ENCODE results near the gene PDE2A. TPM values are rescaled to one million over a fixed set of nuclear protein-coding genes. Genes with fewer than 3 reads are reported as not detected.

PDE2A gene
- total RNA-seq, 2 experiments from 2014 or later = 0.26 to 0.37 TPM

GRCh38 chr11:72680624-72681158, 6.5 kb upstream of the PDE2A start:
- Mint-ChIP-seq H3K27ac (no peak overlapping the region), H3K4me3 (no peak overlapping the region), H3K9me3 (ENCODE audit: insufficient read depth) (no peaks in the 10 kb centered on the region), H3K4me1 (ENCODE audit: low read depth) (peaks cover 17% of the 10 kb centered on the region), H3K27me3 (ENCODE audit: low read depth) (peaks cover 28% of the 10 kb centered on the region), H3K36me3 (ENCODE audit: low read depth) (no peaks in the 10 kb centered on the region)
- CTCF ChIA-PET = interaction anchor here (8.2 kb wide), 1 partner anchor 91 kb away, joined by 132 read pairs; no protein-coding TSS in a partner anchor
- no peak for ATAC-seq
- DNase-seq = no peak
- POLR2A ChIA-PET = no interaction called here

GRCh38 chr11:72679869-72680268, 5.6 kb upstream of the PDE2A start:
- POLR2A ChIA-PET = interaction anchor here (1.6 kb wide), 1 partner anchor 11 kb away, joined by 7 read pairs; no protein-coding TSS in a partner anchor
- H3K36me3 Mint-ChIP-seq (ENCODE audit: low read depth) = no peaks in the 10 kb centered on the region
- peaks cover 37% of the 10 kb centered on the region for H3K27me3 Mint-ChIP-seq (ENCODE audit: low read depth)

GRCh38 chr11:72678524-72678923, 4.3 kb upstream of the PDE2A start:
- no peak overlapping the region for H3K4me3 Mint-ChIP-seq
- no peak overlapping the region for H3K27ac Mint-ChIP-seq
- H3K4me1 Mint-ChIP-seq (ENCODE audit: low read depth) = peaks cover 6% of the 10 kb centered on the region
- ATAC-seq = no peak
- peaks cover 50% of the 10 kb centered on the region for H3K27me3 Mint-ChIP-seq (ENCODE audit: low read depth)
- ChIA-PET CTCF (interaction anchor here (1.0 to 1.4 kb wide), 2 partner anchors 10 to 47 kb away, joined by 3 read pairs; no protein-coding TSS in a partner anchor), POLR2A (interaction anchor here (0.7 to 1.6 kb wide), 2 partner anchors 8 to 10 kb away, joined by 3 to 7 read pairs; no protein-coding TSS in a partner anchor)
- no peak for DNase-seq
- no peaks in the 10 kb centered on the region for H3K36me3 Mint-ChIP-seq (ENCODE audit: low read depth)
- H3K9me3 Mint-ChIP-seq (ENCODE audit: insufficient read depth) = no peaks in the 10 kb centered on the region

More at GRCh38 chr11:72679869-72680268, 5.6 kb upstream of the PDE2A start:
- CTCF ChIA-PET = interaction anchor here (8.2 kb wide), 1 partner anchor 91 kb away, joined by 132 read pairs; no protein-coding TSS in a partner anchor
- Mint-ChIP-seq H3K27ac (no peak overlapping the region), H3K9me3 (ENCODE audit: insufficient read depth) (no peaks in the 10 kb centered on the region), H3K4me3 (no peak overlapping the region), H3K4me1 (ENCODE audit: low read depth) (peaks cover 10% of the 10 kb centered on the region)
- ATAC-seq (no peak), DNase-seq (no peak)

- ATAC-seq (peak; percentile 84), DNase-seq (peak; percentile 79)
- Mint-ChIP-seq H3K4me3 (no peak overlapping the region), H3K36me3 (ENCODE audit: low read depth) (no peaks in the 10 kb centered on the region), H3K9me3 (ENCODE audit: insufficient read depth) (no peaks in the 10 kb centered on the region), H3K27me3 (ENCODE audit: low read depth) (peaks cover 63% of the 10 kb centered on the region), H3K27ac (no peak overlapping the region), H3K4me1 (ENCODE audit: low read depth) (peaks cover 3% of the 10 kb centered on the region)
- POLR2A ChIA-PET = interaction anchor here (1.1 to 1.4 kb wide), 2 partner anchors 8 to 9 kb away, joined by 4 to 6 read pairs; no protein-coding TSS in a partner anchor
- CTCF ChIA-PET = interaction anchor here (0.9 to 3.5 kb wide), 3 partner anchors 8 to 68 kb away, joined by 3 to 18 read pairs (median 5); no protein-coding TSS in a partner anchor
These were observed 2.7 kb upstream of the PDE2A start for GRCh38 chr11:72676861-72677341.

GRCh38 chr11:72675221-72675620, 999 bp upstream of the PDE2A start:
- no peaks in the 10 kb centered on the region for H3K36me3 Mint-ChIP-seq (ENCODE audit: low read depth)
- H3K9me3 Mint-ChIP-seq (ENCODE audit: insufficient read depth) = no peaks in the 10 kb centered on the region
- CTCF ChIA-PET = interaction anchor here (2.1 to 3.5 kb wide), 2 partner anchors 10 to 67 kb away, joined by 5 to 18 read pairs; no protein-coding TSS in a partner anchor

GRCh38 chr11:72673284-72673942, 809 bp downstream of the PDE2A start:
- POLR2A ChIA-PET = interaction anchor here (1.4 kb wide), 1 partner anchor 8 kb away, joined by 3 read pairs; no protein-coding TSS in a partner anchor
- H3K4me3 Mint-ChIP-seq = no peak overlapping the region
- CTCF ChIA-PET = interaction anchor here (3.5 kb wide), 1 partner anchor 12 kb away, joined by 18 read pairs; no protein-coding TSS in a partner anchor
- ATAC-seq (no peak), DNase-seq (no peak)
- H3K27me3 Mint-ChIP-seq (ENCODE audit: low read depth) = peaks cover 71% of the 10 kb centered on the region
- H3K36me3 Mint-ChIP-seq (ENCODE audit: low read depth) = no peaks in the 10 kb centered on the region
- peaks cover 14% of the 10 kb centered on the region for H3K4me1 Mint-ChIP-seq (ENCODE audit: low read depth)
- H3K9me3 Mint-ChIP-seq (ENCODE audit: insufficient read depth) = no peaks in the 10 kb centered on the region
- H3K27ac Mint-ChIP-seq = no peak overlapping the region

More at GRCh38 chr11:72675221-72675620, 999 bp upstream of the PDE2A start:
- no peak overlapping the region for H3K27ac Mint-ChIP-seq
- peaks cover 76% of the 10 kb centered on the region for H3K27me3 Mint-ChIP-seq (ENCODE audit: low read depth)
- peaks cover 3% of the 10 kb centered on the region for H3K4me1 Mint-ChIP-seq (ENCODE audit: low read depth)
- POLR2A ChIA-PET = no interaction called here
- H3K4me3 Mint-ChIP-seq = no peak overlapping the region
- DNase-seq = no peak
- ATAC-seq = no peak

GRCh38 chr11:72672597-72673238, 1.5 kb downstream of the PDE2A start:
- H3K9me3 Mint-ChIP-seq (ENCODE audit: insufficient read depth) = peaks cover 1% of the 10 kb centered on the region
- peaks cover 64% of the 10 kb centered on the region for H3K27me3 Mint-ChIP-seq (ENCODE audit: low read depth)
- H3K36me3 Mint-ChIP-seq (ENCODE audit: low read depth) = no peaks in the 10 kb centered on the region
- H3K4me1 Mint-ChIP-seq (ENCODE audit: low read depth) = peaks cover 20% of the 10 kb centered on the region
- ChIA-PET CTCF (interaction anchor here (1.5 kb wide), 1 partner anchor 14 kb away, joined by 4 read pairs; no protein-coding TSS in a partner anchor), POLR2A (interaction anchor here (0.6 to 1.4 kb wide), 2 partner anchors 9 to 114 kb away, joined by 3 read pairs; no protein-coding TSS in a partner anchor)
- DNase-seq (no peak), ATAC-seq (no peak)
- H3K27ac Mint-ChIP-seq = no peak overlapping the region
- H3K4me3 Mint-ChIP-seq = no peak overlapping the region

- CTCF ChIA-PET = interaction anchor here (1.4 to 1.5 kb wide), 2 partner anchors 13 to 15 kb away, joined by 4 to 6 read pairs; no protein-coding TSS in a partner anchor
- no peak for ATAC-seq
- Mint-ChIP-seq H3K36me3 (ENCODE audit: low read depth) (no peaks in the 10 kb centered on the region), H3K27me3 (ENCODE audit: low read depth) (peaks cover 61% of the 10 kb centered on the region), H3K9me3 (ENCODE audit: insufficient read depth) (peaks cover 7% of the 10 kb centered on the region), H3K4me1 (ENCODE audit: low read depth) (peaks cover 17% of the 10 kb centered on the region), H3K27ac (no peak overlapping the region), H3K4me3 (no peak overlapping the region)
- no peak for DNase-seq
- POLR2A ChIA-PET = interaction anchor here (0.6 kb wide), 2 partner anchors 39 to 217 kb away, joined by 3 read pairs; no protein-coding TSS in a partner anchor
These were observed 2.8 kb downstream of the PDE2A start for GRCh38 chr11:72671152-72672099.

- peaks cover 17% of the 10 kb centered on the region for H3K4me1 Mint-ChIP-seq (ENCODE audit: low read depth)
- no peak overlapping the region for H3K27ac Mint-ChIP-seq
- peaks cover 55% of the 10 kb centered on the region for H3K27me3 Mint-ChIP-seq (ENCODE audit: low read depth)
- no peaks in the 10 kb centered on the region for H3K36me3 Mint-ChIP-seq (ENCODE audit: low read depth)
- POLR2A ChIA-PET = interaction anchor here (1.0 kb wide), 1 partner anchor 9 kb away, joined by 3 read pairs; no protein-coding TSS in a partner anchor
- DNase-seq (no peak), ATAC-seq (no peak)
- CTCF ChIA-PET = interaction anchor here (3.2 kb wide), 1 partner anchor 14 kb away, joined by 39 read pairs; no protein-coding TSS in a partner anchor
- H3K4me3 Mint-ChIP-seq = no peak overlapping the region
- peaks cover 7% of the 10 kb centered on the region for H3K9me3 Mint-ChIP-seq (ENCODE audit: insufficient read depth)
These were observed 4.2 kb downstream of the PDE2A start for GRCh38 chr11:72670041-72670440.

- H3K4me3 Mint-ChIP-seq = no peak overlapping the region
- DNase-seq (no peak), ATAC-seq (no peak)
- H3K27ac Mint-ChIP-seq = no peak overlapping the region
- H3K27me3 Mint-ChIP-seq (ENCODE audit: low read depth) = peaks cover 50% of the 10 kb centered on the region
- ChIA-PET CTCF (interaction anchor here (1.2 to 3.2 kb wide), 5 partner anchors 9 to 81 kb away, joined by 3 to 39 read pairs (median 5); no protein-coding TSS in a partner anchor), POLR2A (interaction anchor here (1.0 to 1.9 kb wide), 3 partner anchors 8 to 9 kb away, joined by 3 to 7 read pairs (median 6); no protein-coding TSS in a partner anchor)
- no peaks in the 10 kb centered on the region for H3K36me3 Mint-ChIP-seq (ENCODE audit: low read depth)
- H3K4me1 Mint-ChIP-seq (ENCODE audit: low read depth) = peaks cover 17% of the 10 kb centered on the region
- peaks cover 7% of the 10 kb centered on the region for H3K9me3 Mint-ChIP-seq (ENCODE audit: insufficient read depth)
These were observed 4.7 kb downstream of the PDE2A start for GRCh38 chr11:72669527-72669926.

All from activated CD8-positive, alpha-beta T cell treated with anti-CD3 and anti-CD28 coated beads, Interleukin-2, amount 10 ng/mL, durations not matched to agents 7 days and 5 days (primary cell).